Gastroesophageal sphincter (tissue), 3 donors: ENCODE data around the gene EVC2.

Experiments
- CTCF ChIP-seq, 4 experiments: fragments of 200-600 bp in 2 of 4; fragments of 450-650 bp in 2 of 4; sonication (generic) in 1 of 4; IDR thresholded peaks; one replicate each; pipeline ENCODE4 v1.5.1; 2017 to 2019; ENCODE audit warnings: antibody characterized with exemption in 4 of 4, mild to moderate bottlenecking in 2 of 4, moderate library complexity in 2 of 4
- EP300 ChIP-seq: sonication (generic); formaldehyde crosslinking; IDR thresholded peaks from one replicate; pipeline ENCODE4 v1.6.1; 2017; ENCODE audit warnings: antibody characterized with exemption, mild to moderate bottlenecking
- POLR2A ChIP-seq, 2 donors: fragments of 450-650 bp; IDR thresholded peaks; one replicate each; pipeline ENCODE4 v1.6.1; 2017; ENCODE audit warnings: antibody characterized with exemption in 2 of 2, mild to moderate bottlenecking in 2 of 2, moderate library complexity in 1 of 2
- POLR2AphosphoS5 ChIP-seq: sonication (generic); formaldehyde crosslinking; IDR thresholded peaks from one replicate; pipeline ENCODE4 v1.6.1; 2017; ENCODE audit warnings: antibody characterized with exemption

GRCh38 chr4:5755161-5755560 lies 46.8 kb upstream of the EVC2 start:
- TF ChIP-seq CTCF (IDR thresholded peaks at IDR 0.05) (no peak), POLR2A (IDR thresholded peaks at IDR 0.05) (no peak), POLR2AphosphoS5 (no peak), EP300 (no peak)
